T1000 (cell line): ENCODE results near the gene SPATC1L.

Experiments used
- DNase-seq: peaks from one replicate; lab custom pipeline; 2025; ENCODE audit warnings: mixed read lengths; lab: John Stamatoyannopoulos, UW

Gene SPATC1L

DNA sequence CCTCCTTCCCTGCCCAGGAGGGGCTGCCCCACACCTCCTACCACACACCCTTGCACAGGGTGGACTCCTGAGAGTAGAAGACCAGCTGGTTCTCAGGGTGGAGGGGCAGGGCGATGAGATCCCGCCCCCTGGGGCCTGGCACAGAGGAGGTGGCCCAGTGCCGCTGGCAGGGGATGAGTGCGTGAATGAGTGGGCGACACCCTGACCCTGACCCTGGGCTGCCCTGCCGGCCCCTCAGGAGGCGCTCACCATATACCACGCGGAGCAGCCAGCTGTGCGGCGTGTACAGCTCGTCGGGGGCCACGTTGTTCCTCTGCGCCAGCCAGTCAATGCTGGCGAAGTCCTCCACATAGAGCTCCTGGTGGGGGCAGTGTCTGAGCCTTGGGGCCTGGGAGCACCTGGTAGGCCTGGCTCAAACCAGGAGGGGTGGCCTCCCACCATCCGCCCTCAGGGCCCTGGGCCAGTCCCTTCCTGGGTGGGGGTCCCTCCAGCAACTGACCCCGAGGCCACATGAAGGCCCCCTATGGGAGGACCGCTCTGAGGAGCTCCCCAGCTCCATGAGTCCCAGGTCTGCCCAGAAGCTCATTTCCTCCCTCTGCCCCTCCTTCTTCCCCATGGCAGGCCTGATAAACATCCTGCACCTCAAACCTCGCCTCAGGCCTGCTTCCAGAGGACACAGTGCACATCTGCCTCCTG is 31.3 kb upstream of the SPATC1L start:
- DNase-seq: no peak

GRCh38 chr21:46214478-46215340 is 30.4 kb upstream of the SPATC1L start:
- DNase-seq: no peak

GRCh38 chr21:46213620-46214286 is 29.5 kb upstream of the SPATC1L start:
- no peak for DNase-seq

DNA sequence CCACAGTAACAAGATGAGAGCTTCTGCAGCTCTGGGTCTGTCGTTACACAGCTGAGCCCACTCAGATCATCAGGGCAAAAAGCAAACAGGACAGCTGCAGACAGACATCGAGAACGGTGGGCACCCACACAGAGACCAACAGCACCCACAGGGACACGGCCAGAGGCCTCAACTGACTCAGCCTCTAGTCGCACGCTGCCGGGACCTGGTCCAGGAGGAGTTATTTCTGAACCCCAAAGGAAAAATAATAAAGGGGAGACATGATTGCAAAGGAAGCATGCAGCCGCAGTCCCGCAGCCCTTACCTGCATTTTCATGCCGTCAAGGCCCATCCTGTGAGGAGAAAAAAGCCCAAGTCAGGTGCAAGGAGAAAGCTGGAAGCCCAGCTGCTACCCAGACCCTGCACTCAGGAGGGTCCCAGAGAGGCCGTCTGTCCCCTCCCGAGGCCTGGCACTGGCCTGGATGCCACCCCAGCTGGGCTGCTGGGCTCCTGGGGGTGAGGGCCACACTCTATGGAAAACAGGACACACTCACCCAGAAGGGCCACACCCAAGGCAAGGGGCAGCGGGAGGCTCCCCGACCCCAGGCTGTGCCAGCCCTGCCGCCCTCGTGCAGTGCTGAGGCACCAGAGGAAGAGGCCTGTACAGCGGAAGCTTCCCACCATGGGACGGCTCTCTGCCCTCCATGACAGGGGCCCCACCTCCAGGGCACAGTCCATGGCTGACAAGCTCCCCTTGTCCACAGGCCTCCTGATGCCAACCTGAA is 28.6 kb upstream of the SPATC1L start:
- no peak for DNase-seq

DNA sequence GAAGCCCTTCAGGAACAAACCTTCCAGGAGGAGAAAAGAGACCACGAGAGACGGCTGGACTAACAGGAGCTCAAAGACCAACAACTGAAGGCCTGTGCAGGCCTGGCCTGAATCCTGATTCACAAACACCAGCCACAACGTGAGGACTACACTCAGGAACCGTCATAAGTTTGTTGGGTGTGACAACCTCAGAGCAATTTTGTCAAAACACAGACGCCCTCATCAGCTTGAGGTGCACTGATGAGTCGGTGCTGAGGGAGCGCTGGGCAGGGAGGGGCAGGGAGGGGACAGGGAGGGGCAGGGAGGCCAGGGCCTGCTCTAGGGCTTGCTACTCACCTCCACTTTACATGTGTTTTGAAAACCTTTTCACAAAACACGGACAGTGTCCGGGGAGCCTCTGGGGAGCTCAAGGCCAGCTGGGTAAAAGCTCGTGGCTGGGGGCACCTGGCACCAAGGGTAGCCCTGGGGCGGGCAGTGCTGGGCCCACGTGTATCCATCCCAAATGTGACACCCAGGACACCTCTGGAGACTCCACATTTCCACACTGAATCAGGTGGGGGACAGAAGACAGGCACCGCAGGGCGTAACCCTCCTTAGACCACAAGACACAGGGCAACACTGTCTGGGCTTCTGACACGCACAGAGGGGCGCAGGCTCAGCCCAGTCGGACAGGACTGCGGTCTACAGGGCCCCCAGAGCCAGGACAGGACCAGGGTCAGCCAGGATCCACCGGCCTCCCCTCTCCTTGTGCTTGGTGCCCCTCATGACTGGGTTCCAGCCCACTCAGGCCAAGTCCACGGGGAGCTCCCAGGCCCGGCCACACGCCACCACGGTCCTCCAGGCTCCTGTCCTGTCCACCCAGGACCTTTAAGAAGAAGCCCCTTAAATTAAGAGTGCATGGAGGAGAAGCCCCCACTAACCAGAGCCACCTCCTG is 27.8 kb upstream of the SPATC1L start:
- no peak for DNase-seq

DNA sequence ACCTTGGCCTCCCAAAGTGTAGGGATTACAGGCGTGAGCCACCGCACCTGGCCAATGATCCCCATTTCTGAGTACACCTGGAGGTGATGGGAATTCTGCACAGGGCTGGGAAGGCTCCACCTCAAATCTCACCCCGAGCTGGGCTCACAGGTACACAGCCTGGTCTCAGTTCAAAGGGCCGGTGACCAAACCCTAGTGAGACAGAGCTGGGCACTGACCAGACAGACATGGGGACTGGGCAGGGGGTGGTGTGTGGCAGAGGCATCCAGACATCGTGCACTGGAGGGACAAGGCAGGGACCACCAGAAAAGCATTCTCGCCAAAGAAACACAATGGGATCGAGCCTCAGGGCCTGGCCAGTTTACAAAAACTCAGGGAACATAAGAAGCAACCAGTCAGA is 27.1 kb upstream of the SPATC1L start:
- DNase-seq: no peak

- DNase-seq: no peak
Measured at GRCh38 chr21:46210378-46211136, 26.3 kb upstream of the SPATC1L start.

DNA sequence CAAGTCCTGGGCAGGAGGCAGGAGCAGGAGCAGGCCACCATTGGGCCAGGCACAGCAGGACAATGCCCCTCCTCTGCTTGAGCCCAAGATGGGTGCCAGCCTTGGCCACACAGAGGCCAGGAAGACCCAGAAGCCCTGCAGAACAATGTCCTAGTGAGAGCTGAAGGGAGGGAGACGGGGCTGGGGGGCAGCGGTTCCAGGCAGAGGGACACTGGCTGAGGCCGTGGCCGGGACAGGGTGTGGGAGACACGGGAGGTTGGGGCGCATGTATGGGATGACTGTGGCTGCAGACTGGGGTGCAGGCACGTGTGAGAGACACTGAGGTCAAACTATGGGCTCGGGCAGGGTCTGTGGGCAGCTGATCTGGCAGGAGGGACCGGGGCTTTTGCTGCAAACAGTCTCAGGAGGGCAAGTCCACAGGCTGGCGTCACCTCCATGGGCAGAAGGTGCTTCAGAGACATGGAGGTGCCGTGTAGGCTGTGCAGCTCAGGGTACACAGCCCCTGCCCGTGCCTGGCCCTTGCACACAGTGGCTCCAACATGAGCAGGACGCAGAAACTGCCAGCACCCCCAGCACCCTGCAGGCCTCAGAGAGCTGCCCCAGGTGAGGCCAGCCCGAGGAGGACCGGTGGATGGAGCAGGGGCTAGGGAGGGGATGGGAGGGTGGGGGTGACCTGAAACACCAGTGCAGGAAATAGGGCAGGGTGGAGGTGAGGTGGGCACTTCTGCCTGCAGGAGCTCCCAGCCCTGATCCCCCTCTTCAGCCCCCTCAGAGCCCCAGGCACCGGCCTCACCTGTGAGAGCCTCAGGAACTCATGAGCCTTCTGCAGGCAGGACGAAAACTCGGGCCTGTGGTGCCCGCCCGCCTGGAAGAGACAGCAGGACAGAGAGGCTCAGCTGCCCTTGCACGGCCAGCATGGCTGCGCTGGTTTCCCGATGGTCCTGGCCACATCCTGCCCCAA is 24.8 kb upstream of the SPATC1L start:
- no peak for DNase-seq

GRCh38 chr21:46207920-46208591 is 23.8 kb upstream of the SPATC1L start:
- no peak for DNase-seq

- DNase-seq: no peak
Measured at GRCh38 chr21:46207006-46207919, 23.0 kb upstream of the SPATC1L start.

GRCh38 chr21:46206163-46207005 is 22.1 kb upstream of the SPATC1L start:
- DNase-seq: no peak

GRCh38 chr21:46205766-46206162 is 21.5 kb upstream of the SPATC1L start:
- no peak for DNase-seq

- DNase-seq: no peak
Measured at GRCh38 chr21:46205166-46205565, 20.9 kb upstream of the SPATC1L start.

- no peak for DNase-seq
Measured at GRCh38 chr21:46203203-46203600, 18.9 kb upstream of the SPATC1L start.

DNA sequence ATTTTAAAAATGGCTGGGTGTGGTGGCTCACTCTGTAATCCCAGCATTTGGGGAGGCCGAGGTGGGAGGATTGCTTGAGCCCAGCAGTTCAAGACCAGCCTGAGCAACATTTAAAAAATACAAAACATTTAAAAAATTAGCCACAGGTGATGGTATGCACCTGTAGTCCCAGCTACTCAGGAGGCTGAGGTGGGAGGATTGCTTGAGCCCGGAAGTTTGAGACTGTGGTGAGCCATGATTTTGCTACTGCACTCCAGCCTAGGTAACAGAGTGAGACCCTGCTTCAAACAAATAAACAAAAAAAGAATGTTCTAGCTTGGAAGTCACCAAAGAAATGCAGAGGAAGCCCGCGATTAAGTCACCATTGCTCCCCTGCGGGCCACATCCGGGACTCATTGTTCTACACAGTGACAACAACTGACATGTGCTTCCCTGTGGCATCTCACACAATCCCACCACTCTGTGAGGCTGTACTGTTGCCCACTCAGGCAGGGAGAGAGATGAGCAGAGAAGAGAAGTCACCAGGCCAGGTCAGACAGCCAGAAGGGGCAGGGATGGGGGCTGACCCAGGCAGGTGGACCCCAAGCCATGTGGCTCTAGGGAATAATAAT is 18.4 kb upstream of the SPATC1L start:
- DNase-seq: no peak
